Activated CD8-positive, alpha-beta memory T cell treated with anti-CD3 and anti-CD28 coated beads, Interleukin-2, amount 50 U/mL, for 24 hours (primary cell): ENCODE results near the gene LTBP2.
"Not testable (repeated sequence)": the region's sequence is repeated elsewhere in the genome, so short reads cannot be mapped to it uniquely, and the experiment has no call there.

ENCODE experiments used
- DNase-seq: peaks from one replicate; pipeline ENCODE4 v3.0.0-alpha.2; 2020; ENCODE audit errors: extremely low read depth

The LTBP2 gene

GRCh38 chr14:74551431-74552371 is 60.3 kb downstream of the LTBP2 start:
- DNase-seq = no peak

GRCh38 chr14:74551001-74551400 is 61.0 kb downstream of the LTBP2 start:
- no peak for DNase-seq

DNA sequence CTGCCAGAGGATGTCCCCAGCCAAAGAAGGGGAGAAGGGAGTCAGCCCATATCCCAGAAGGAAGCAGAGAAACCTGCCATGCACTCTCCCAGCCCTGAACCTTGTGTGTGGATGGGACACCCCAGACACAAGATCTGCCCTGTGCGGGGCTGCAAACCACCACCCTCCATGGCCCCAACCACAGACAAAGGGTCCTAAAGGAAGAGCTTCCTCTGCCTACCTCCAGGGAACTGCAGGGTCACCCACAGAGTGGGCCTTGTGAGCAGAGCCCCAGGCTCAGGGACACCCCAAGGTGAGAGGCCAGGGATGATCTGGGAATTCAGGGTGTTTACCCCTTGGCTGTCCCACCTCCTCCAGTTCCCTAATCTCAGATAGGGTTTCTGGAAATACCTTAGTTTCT is 62.0 kb downstream of the LTBP2 start:
- DNase-seq = no peak

GRCh38 chr14:74549588-74549987 is 62.4 kb downstream of the LTBP2 start:
- no peak for DNase-seq

DNA sequence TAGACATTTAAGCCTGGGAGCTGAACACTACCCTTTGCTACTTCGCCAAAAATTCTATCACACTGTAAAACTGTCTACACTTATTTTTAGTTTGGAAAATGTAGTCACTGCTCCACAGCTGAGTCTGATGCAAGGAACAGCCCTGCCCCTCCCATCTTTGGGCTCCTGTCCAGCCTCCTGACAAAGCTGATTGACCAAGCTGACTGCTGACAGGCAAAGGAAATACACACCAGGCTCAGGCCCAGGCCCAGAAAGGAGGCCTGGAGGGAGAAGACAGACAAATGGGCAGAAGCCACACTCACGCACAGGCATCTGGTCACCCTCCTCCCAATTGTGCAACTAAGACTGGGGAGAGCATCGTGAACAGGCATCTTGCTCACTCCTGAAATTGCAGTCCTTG is 63.2 kb downstream of the LTBP2 start:
- no peak for DNase-seq

GRCh38 chr14:74547331-74547927 is 64.6 kb downstream of the LTBP2 start:
- DNase-seq = no peak

DNA sequence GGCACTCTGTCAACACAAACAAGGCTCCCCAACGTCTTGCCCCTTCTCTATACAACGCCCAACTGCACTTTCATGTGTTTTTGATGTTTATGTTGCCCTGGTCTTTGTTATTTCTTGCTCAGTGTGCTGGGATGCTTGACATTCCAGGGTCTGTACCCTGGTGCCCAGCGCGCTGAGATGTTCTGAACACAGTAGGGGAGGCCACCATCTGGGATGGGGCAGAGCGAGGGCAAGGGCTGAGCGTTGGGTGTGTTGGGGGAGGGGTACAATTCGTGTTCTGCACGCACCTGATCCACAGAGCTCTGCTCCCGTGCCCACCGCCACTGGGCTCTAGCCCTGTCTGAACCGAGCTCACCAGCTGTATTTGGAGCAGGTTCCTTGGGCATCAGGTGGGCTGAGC is 65.6 kb downstream of the LTBP2 start:
- DNase-seq = no peak

DNA sequence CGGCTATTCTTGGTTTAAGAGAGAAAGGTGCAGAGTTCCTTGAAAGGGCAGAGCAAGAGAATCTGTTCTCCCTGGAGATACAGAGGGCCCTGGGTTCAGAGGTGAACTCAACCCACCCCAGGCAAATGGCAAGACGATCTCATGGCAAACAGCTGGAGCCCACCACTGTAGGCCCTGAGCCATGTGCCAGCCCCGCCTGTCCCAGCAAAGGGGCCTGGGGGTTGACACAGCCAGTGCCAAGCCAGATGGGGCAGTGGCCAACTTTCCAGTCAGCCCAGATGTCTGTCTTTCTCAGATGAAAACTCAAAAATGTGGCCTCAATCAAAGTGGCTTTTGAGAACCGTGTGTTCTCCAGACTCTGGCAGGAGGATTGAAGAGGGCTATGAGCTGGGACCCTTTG is 66.7 kb downstream of the LTBP2 start:
- DNase-seq = no peak

GRCh38 chr14:74543771-74544438 is 68.1 kb downstream of the LTBP2 start:
- DNase-seq = no peak

GRCh38 chr14:74542056-74542685 is 69.9 kb downstream of the LTBP2 start:
- DNase-seq = no peak

DNA sequence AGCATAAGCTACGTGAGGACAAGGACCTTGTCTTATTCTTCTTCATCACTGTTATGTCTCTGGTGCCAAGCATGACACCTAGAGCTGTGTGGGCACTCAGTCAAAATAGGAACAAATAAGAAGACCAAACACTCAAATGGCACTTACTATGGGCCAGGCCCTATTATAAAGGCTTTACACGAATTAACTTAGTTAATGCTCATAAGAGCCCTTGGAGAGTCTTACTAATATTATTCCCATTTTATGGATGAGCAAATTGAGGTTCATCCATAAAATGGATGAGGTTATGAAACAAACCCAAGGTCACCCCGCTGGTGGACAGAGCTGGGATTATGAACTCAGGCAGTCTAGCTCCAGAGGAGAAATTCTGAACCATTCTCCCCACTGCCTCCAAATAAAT is 70.8 kb downstream of the LTBP2 start:
- no peak for DNase-seq

GRCh38 chr14:74539503-74539902 is 72.5 kb downstream of the LTBP2 start:
- DNase-seq = no peak

DNA sequence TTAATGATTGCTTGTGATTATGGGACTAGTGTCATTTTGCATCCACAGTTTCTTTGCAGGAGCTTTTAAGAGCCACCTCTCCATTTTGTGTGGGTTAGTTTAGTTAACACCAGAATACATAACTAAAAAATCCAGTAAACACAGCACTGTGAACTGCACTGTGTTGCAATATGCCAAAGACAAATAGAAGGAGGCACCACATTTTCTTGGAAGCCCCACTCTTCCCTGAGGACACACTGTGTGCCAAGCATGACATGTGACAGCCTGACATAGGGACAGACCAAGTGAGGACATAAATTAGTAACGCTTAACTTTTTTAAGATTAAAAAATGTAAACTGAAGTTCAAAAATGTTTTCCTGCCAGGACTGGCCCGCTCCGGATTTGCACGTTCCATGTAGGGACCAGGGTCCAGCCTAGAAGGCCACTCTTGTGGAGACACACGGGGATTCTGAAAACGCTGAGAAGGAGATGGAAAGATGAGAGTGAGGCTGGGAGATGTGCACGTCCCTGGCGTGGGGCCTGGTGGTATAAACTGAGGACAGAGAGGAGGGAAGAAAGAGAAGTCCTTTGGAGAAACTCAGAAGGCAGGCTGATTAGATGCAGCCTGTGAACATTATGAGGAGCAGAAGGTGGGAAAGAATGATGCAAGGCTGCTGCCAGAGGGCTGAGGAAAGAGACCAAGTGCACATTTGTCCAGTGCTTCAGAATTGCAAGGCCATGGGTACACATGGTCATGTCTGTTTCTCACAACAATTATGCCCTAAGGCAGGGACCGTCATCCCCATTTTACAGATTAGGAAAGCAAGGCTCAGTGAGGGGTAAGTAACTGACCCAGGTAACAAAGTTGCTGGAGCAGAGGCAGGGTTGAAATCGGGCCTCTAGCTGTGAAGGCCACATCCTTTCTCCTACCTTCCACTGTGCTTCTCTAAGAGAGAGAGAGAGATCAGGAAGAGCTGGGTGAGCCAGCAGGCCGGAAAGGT is 73.3 kb downstream of the LTBP2 start:
- DNase-seq = no peak

DNA sequence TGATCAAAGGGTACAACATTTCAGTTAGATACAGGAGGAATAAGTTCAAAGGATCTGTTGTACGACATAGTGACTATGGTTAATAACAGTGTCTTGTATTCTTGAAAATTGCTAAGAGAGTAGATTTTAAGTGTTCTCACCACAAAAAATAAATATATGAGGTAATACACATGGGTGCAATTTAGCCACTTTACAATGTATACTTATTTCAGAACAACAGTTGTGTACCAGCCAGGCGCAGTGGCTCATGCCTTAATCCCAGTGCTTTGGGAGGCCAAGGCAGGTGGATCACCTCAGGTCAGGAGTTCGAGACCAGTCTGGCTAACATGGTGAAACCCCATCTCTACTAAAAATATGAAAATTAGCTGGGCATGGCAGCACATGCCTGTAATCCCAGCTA is 75.7 kb downstream of the LTBP2 start:
- not testable (repeated sequence) for DNase-seq

GRCh38 chr14:74535756-74536325 is 76.2 kb downstream of the LTBP2 start:
- no peak for DNase-seq

DNA sequence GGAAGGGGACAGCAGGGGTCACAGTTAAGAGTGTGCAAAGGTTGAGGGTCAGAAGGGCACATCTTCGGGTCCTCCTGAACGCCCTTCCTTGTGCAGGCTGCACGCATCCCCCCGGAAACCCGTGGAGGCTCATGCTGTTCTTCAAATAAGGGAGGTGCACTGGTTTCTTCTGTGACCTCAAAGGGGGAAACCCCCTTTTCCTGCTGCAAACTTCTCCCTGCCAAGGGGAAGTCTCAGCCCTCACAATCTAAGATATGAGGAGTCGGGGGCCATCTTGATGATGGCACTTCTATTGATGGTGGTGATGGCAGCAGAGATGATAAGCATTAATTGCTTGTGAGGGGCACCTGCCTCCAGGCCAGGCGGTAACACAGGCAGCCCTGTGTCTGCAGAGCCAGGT is 78.5 kb downstream of the LTBP2 start:
- no peak for DNase-seq

- no peak for DNase-seq
These were observed 79.8 kb downstream of the LTBP2 start for GRCh38 chr14:74532246-74532645.

DNA sequence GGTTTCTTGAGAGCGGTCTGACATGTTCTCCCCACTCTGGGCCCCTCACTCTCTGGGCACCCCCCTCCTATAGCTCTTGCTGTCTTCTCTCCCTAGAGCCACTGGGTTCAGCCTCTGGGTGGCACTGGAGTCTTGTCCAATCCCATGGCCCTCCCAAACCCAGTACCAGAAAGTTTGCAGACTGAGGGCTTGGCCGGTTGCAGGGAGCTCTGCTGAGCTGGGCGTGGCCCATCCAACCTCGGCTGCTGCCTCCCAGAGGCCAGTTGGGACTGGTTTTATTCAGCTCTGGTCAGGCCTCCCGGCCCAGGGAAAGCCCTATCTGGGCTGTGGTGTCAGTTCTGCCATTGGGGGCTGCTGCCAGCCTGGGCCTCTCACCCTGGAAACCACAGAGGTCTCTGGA is 80.6 kb downstream of the LTBP2 start:
- no peak for DNase-seq

- no peak for DNase-seq
These were observed 81.0 kb downstream of the LTBP2 start for GRCh38 chr14:74531006-74531405.

DNA sequence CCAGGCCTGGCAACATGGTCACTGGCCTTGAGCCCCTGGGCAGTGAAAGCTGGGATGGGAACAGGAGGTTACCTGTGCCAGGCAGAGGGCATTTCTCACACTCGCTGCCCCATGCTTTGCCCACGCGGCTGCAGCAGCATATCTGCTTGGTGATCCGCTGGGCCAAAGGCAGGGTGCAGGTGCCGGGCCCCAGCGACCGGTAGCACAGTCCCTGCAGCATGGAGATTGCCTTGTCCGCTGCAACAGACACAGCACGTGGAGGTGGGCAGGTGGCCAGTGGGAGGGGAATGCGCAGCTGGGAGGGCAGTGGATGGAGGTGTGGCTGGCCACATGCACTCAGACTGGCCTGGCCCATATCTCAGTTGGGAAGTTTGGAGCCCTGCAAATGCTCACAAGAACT is 83.2 kb downstream of the LTBP2 start:
- no peak for DNase-seq

- DNase-seq = no peak
These were observed 83.6 kb downstream of the LTBP2 start for GRCh38 chr14:74528406-74528805.
